BLaER1 treated with 17β-estradiol and CSF1 and Interleukin-3, amounts not matched to agents 10 nM and 100 nM (cell line): ENCODE results near the gene NKAPL.

Experiments used
- H3K27ac ChIP-seq, 11 experiments: shearing (Covaris generic); formaldehyde crosslinking; 2 replicates each; pipeline ENCODE4 v1.8.1; 2022
- H3K27me3 ChIP-seq, 11 experiments: shearing (Covaris generic); formaldehyde crosslinking; 2 replicates each; pipeline ENCODE4 v1.8.1; 2022
- H3K36me3 ChIP-seq, 11 experiments: shearing (Covaris generic); formaldehyde crosslinking; 2 replicates each; pipeline ENCODE4 v1.8.1; 2022
- H3K4me1 ChIP-seq, 10 experiments: shearing (Covaris generic); formaldehyde crosslinking; 2 replicates each; pipeline ENCODE4 v1.8.1; 2022
- H3K4me2 ChIP-seq, 11 experiments: shearing (Covaris generic); formaldehyde crosslinking; 2 replicates each; pipeline ENCODE4 v1.8.1; 2022
- H3K4me3 ChIP-seq, 10 experiments: shearing (Covaris generic); formaldehyde crosslinking; 2 replicates each; pipeline ENCODE4 v1.8.1; 2022
- H3K9ac ChIP-seq, 11 experiments: shearing (Covaris generic); formaldehyde crosslinking; 2 replicates each; pipeline ENCODE4 v1.8.1; 2022
- H3K9me3 ChIP-seq, 11 experiments: shearing (Covaris generic); formaldehyde crosslinking; replicated peaks in 1 of 11; 2 replicates each; pipeline ENCODE4 v1.8.1; 2022
- H4K20me1 ChIP-seq, 11 experiments: shearing (Covaris generic); formaldehyde crosslinking; 2 replicates each; pipeline ENCODE4 v1.8.1; 2022
- Cebpa-rat ChIP-seq, 11 experiments: shearing (Covaris generic); IDR thresholded peaks; 2 replicates each; pipeline ENCODE4 v1.8.1; 2022

NKAPL gene

GRCh38 chr6:28269492-28269891, 10.4 kb downstream of the NKAPL start:
- no peak for TF ChIP-seq Cebpa-rat (IDR thresholded peaks at IDR 0.05)
- peak overlapping the region in 5 of 11 experiments; percentile 7 to 56 (median 32); a peak in 8 of 22 replicates for H3K4me2 ChIP-seq
- H3K27ac ChIP-seq: peak overlapping the region in 2 of 11 experiments; percentile 33 to 39; a peak in 2 of 22 replicates

GRCh38 chr6:28274888-28275287, 15.8 kb downstream of the NKAPL start:
- Histone ChIP-seq H3K4me3 (no peak overlapping the region), H4K20me1 (no peaks in the 10 kb centered on the region), H3K27me3 (peaks cover 0 to 3% (median under 1%) of the 10 kb centered on the region in 11 experiments; a peak in 4 of 22 replicates), H3K4me1 (peaks cover 0 to 24% (median 0%) of the 10 kb centered on the region in 10 experiments; a peak in 6 of 20 replicates), H3K27ac (no peak overlapping the region), H3K4me2 (no peak overlapping the region), H3K9me3 (no peaks in the 10 kb centered on the region), H3K36me3 (peaks cover 56 to 69% (median 66%) of the 10 kb centered on the region in 11 experiments), H3K9ac (0 out of 22 replicates have a peak overlapping the region, but pooled peaks of 1 of the 11 experiments have one; percentile 12)
- no peak for TF ChIP-seq Cebpa-rat (IDR thresholded peaks at IDR 0.05)

More at GRCh38 chr6:28269492-28269891, 10.4 kb downstream of the NKAPL start:
- H3K9me3 ChIP-seq: no peaks in the 10 kb centered on the region
- H3K4me3 ChIP-seq: no peak overlapping the region
- no peaks in the 10 kb centered on the region for H4K20me1 ChIP-seq
- H3K4me1 ChIP-seq: peaks cover 18 to 53% (median 23%) of the 10 kb centered on the region in 10 experiments
- H3K27me3 ChIP-seq: no peaks in the 10 kb centered on the region
- H3K9ac ChIP-seq: no peak overlapping the region
- H3K36me3 ChIP-seq: peaks cover 29 to 36% (median 32%) of the 10 kb centered on the region in 11 experiments

- Histone ChIP-seq H3K4me3 (no peak overlapping the region), H3K36me3 (peaks cover 45 to 54% (median 50%) of the 10 kb centered on the region in 11 experiments), H3K27me3 (peaks cover 16 to 32% (median 27%) of the 10 kb centered on the region in 11 experiments), H3K4me2 (no peak overlapping the region), H3K9ac (no peak overlapping the region), H4K20me1 (no peaks in the 10 kb centered on the region), H3K27ac (no peak overlapping the region), H3K9me3 (peaks cover 0 to 3% (median under 1%) of the 10 kb centered on the region in 11 experiments; a peak in 6 of 22 replicates), H3K4me1 (peaks cover 0 to 32% (median 9%) of the 10 kb centered on the region in 10 experiments; a peak in 8 of 20 replicates)
- TF ChIP-seq Cebpa-rat (IDR thresholded peaks at IDR 0.05): no peak
These were observed 18.6 kb downstream of the NKAPL start for GRCh38 chr6:28277746-28278145.

- no peak overlapping the region for H3K27ac ChIP-seq
- H3K36me3 ChIP-seq: peaks cover 19 to 46% (median 38%) of the 10 kb centered on the region in 11 experiments; a peak in 21 of 22 replicates
- H3K4me2 ChIP-seq: peak overlapping the region; percentile 75 to 89 (median 81)
- peaks cover 16 to 34% (median 27%) of the 10 kb centered on the region in 11 experiments for H3K27me3 ChIP-seq
- H4K20me1 ChIP-seq: no peaks in the 10 kb centered on the region
- H3K4me3 ChIP-seq: peak overlapping the region; percentile 62 to 74 (median 68)
- peaks cover 0 to 15% (median 8%) of the 10 kb centered on the region in 10 experiments; a peak in 5 of 20 replicates for H3K4me1 ChIP-seq
- H3K9me3 ChIP-seq: peaks cover 0 to 8% (median 4%) of the 10 kb centered on the region in 11 experiments; a peak in 8 of 22 replicates
- TF ChIP-seq Cebpa-rat (IDR thresholded peaks at IDR 0.05): no peak
- peak overlapping the region; percentile 70 to 83 (median 79); a peak in 20 of 22 replicates for H3K9ac ChIP-seq
These were observed 21.6 kb downstream of the NKAPL start for GRCh38 chr6:28280595-28281287.

- H3K9me3 ChIP-seq: peaks cover 0 to 8% (median 4%) of the 10 kb centered on the region in 11 experiments; a peak in 8 of 22 replicates
- peak within 1 kb of the TSS; percentile 70 to 83 (median 79) for H3K9ac ChIP-seq
- peak within 1 kb of the TSS; percentile 62 to 74 (median 68) for H3K4me3 ChIP-seq
- H4K20me1 ChIP-seq: no peaks in the 10 kb centered on the region
- peaks cover 16 to 34% (median 27%) of the 10 kb centered on the region in 11 experiments for H3K27me3 ChIP-seq
- peak within 1 kb of the TSS in 10 of 11 experiments; percentile 7 to 62 (median 44); a peak in 11 of 22 replicates for H3K27ac ChIP-seq
- peaks cover 12 to 46% (median 30%) of the 10 kb centered on the region in 11 experiments; a peak in 21 of 22 replicates for H3K36me3 ChIP-seq
- H3K4me2 ChIP-seq: peak within 1 kb of the TSS; percentile 75 to 89 (median 81)
- no peak for TF ChIP-seq Cebpa-rat (IDR thresholded peaks at IDR 0.05)
- H3K4me1 ChIP-seq: peaks cover 0 to 15% (median 8%) of the 10 kb centered on the region in 10 experiments; a peak in 5 of 20 replicates
These were observed 22.4 kb downstream of the NKAPL start, which contains the start of gene PGBD1 for GRCh38 chr6:28281288-28282064. TSS of gene PGBD1 (plus strand) at chr6:28281572. CDS start at chr6:28283814, 2,242 bp downstream.

GRCh38 chr6:28282926-28283325, 23.8 kb downstream of the NKAPL start:
- H3K4me1 ChIP-seq: peaks cover 0 to 15% (median 8%) of the 10 kb centered on the region in 10 experiments; a peak in 5 of 20 replicates
- peaks cover 0 to 8% (median 4%) of the 10 kb centered on the region in 11 experiments; a peak in 8 of 22 replicates for H3K9me3 ChIP-seq
- TF ChIP-seq Cebpa-rat (IDR thresholded peaks at IDR 0.05): no peak
- peak overlapping the region in 1 of 11 experiments; percentile 86; a peak in 2 of 22 replicates for H3K4me2 ChIP-seq
- H4K20me1 ChIP-seq: no peaks in the 10 kb centered on the region
- H3K27ac ChIP-seq: no peak overlapping the region
- no peak overlapping the region for H3K4me3 ChIP-seq
- H3K36me3 ChIP-seq: peaks cover 11 to 46% (median 29%) of the 10 kb centered on the region in 11 experiments; a peak in 19 of 22 replicates
- no peak overlapping the region for H3K9ac ChIP-seq
- H3K27me3 ChIP-seq: peaks cover 16 to 34% (median 27%) of the 10 kb centered on the region in 11 experiments

DNA sequence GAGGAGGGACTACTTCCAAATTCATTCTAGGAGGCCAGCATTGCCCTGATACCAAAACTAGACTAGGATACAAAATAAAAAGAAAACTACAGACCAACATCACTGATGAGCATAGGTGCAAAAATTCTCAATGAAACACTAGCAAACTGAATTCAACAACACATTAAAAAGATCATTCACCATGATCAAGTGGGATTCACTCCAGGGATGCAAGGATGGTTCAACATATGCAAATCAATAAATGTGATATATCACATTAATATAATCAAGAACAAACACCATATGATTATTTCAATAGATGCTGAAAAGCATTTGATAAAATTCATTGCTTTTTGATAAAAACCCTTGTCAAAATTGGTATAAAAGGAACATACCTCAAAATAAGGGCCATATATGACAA, 32.5 kb downstream of the NKAPL start:
- no peak overlapping the region for H3K9ac ChIP-seq
- no peaks in the 10 kb centered on the region for H3K4me1 ChIP-seq
- H3K27me3 ChIP-seq: no peaks in the 10 kb centered on the region
- no peaks in the 10 kb centered on the region for H4K20me1 ChIP-seq
- peaks cover 5 to 40% (median 24%) of the 10 kb centered on the region in 11 experiments; a peak in 19 of 22 replicates for H3K36me3 ChIP-seq
- TF ChIP-seq Cebpa-rat (IDR thresholded peaks at IDR 0.05): no peak
- H3K27ac ChIP-seq: no peak overlapping the region
- no peaks in the 10 kb centered on the region for H3K9me3 ChIP-seq
- no peak overlapping the region for H3K4me2 ChIP-seq
- H3K4me3 ChIP-seq: no peak overlapping the region

DNA sequence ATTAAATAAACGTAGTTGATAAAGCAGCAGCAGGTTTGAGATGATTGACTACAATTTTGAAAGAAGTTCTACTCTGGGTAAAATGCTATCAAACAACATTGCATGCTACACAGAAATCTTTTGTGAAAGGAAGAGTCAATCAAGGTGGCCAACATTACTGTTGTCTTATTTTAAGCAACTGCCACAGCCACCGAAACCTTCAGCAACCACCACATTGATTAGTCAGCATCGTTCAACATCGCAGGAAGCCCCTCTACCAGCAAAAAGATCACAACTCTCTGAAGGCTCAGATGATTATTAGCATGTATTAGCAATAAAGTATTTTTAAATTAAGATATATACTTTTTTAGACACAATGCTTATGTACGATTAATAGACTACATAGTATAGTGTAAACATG, 36.2 kb downstream of the NKAPL start:
- no peak overlapping the region for H3K4me3 ChIP-seq
- H3K9ac ChIP-seq: no peak overlapping the region
- TF ChIP-seq Cebpa-rat (IDR thresholded peaks at IDR 0.05): no peak
- no peaks in the 10 kb centered on the region for H3K27me3 ChIP-seq
- no peaks in the 10 kb centered on the region for H3K9me3 ChIP-seq
- H4K20me1 ChIP-seq: no peaks in the 10 kb centered on the region
- peaks cover 0 to 25% (median 12%) of the 10 kb centered on the region in 11 experiments; a peak in 12 of 22 replicates for H3K36me3 ChIP-seq
- no peaks in the 10 kb centered on the region for H3K4me1 ChIP-seq
- H3K27ac ChIP-seq: no peak overlapping the region
- H3K4me2 ChIP-seq: no peak overlapping the region
